Measurements from ENCODE around the gene SLC5A5. TPM values are rescaled to one million over a fixed set of nuclear protein-coding genes. Genes with fewer than 3 reads are reported as not detected.

Gene SLC5A5
- total RNA-seq, 1 donor from 2014 or later: not detected

GRCh38 chr19:17893766-17894165, 22.0 kb downstream of the SLC5A5 start:
- TF ChIP-seq CTCF (IDR thresholded peaks at IDR 0.05): no peak
- Histone ChIP-seq H3K27ac (no peak overlapping the region), H3K36me3 (no peaks in the 10 kb centered on the region), H3K27me3 (peaks cover 14% of the 10 kb centered on the region), H3K4me1 (no peaks in the 10 kb centered on the region), H3K9me3 (no peaks in the 10 kb centered on the region), H3K4me3 (no peak overlapping the region)
- DNase-seq: no peak
- intact Hi-C loops (cut with DNase I): no loop called here
- no peak for ATAC-seq

- H3K27me3 ChIP-seq: peaks cover 13% of the 10 kb centered on the region
- DNase-seq (no peak), ATAC-seq (no peak)
- H3K9me3 ChIP-seq: no peaks in the 10 kb centered on the region
- H3K27ac ChIP-seq: no peak overlapping the region
- intact Hi-C loops (cut with DNase I): no loop called here
- H3K36me3 ChIP-seq: no peaks in the 10 kb centered on the region
- H3K4me1 ChIP-seq: no peaks in the 10 kb centered on the region
- no peak overlapping the region for H3K4me3 ChIP-seq
- no peak for TF ChIP-seq CTCF (IDR thresholded peaks at IDR 0.05)
These were observed 31.0 kb downstream of the SLC5A5 start for GRCh38 chr19:17902701-17903100.

GRCh38 chr19:17908244-17908643, 36.5 kb downstream of the SLC5A5 start:
- intact Hi-C loops (cut with DNase I): no loop called here
- Histone ChIP-seq H3K9me3 (peaks cover 8% of the 10 kb centered on the region), H3K27me3 (peaks cover 8% of the 10 kb centered on the region), H3K4me3 (no peak overlapping the region), H3K36me3 (no peaks in the 10 kb centered on the region), H3K4me1 (no peaks in the 10 kb centered on the region), H3K27ac (no peak overlapping the region)
- no peak for TF ChIP-seq CTCF (IDR thresholded peaks at IDR 0.05)
- ATAC-seq (no peak), DNase-seq (no peak)

- Histone ChIP-seq H3K27me3 (peaks cover 17% of the 10 kb centered on the region), H3K27ac (no peak overlapping the region), H3K4me1 (no peaks in the 10 kb centered on the region), H3K36me3 (no peaks in the 10 kb centered on the region), H3K4me3 (no peak overlapping the region), H3K9me3 (peaks cover 13% of the 10 kb centered on the region)
- ATAC-seq (no peak), DNase-seq (no peak)
- no peak for TF ChIP-seq CTCF (IDR thresholded peaks at IDR 0.05)
- intact Hi-C loops (cut with DNase I): no loop called here
These were observed 37.4 kb downstream of the SLC5A5 start for GRCh38 chr19:17909003-17909732.

- intact Hi-C loops (cut with DNase I): no loop called here
- Histone ChIP-seq H3K4me1 (no peaks in the 10 kb centered on the region), H3K36me3 (no peaks in the 10 kb centered on the region), H3K27ac (no peak overlapping the region), H3K9me3 (peaks cover 13% of the 10 kb centered on the region), H3K4me3 (no peak overlapping the region), H3K27me3 (peaks cover 25% of the 10 kb centered on the region)
- ATAC-seq (no peak), DNase-seq (no peak)
- no peak for TF ChIP-seq CTCF (IDR thresholded peaks at IDR 0.05)
These were observed 39.1 kb downstream of the SLC5A5 start for GRCh38 chr19:17910791-17911360.

Data from upper lobe of right lung (tissue), 1 donor.